Sigmoid colon (tissue), 3 donors: ENCODE data around the gene HSPA13.

Experiments used
- CTCF ChIP-seq, 4 experiments: fragments of 450-650 bp in 3 of 4; fragments of 200-600 bp in 1 of 4; IDR thresholded peaks; one replicate each; pipeline ENCODE4 v1.5.1; 2016 to 2019; ENCODE audit warnings: antibody characterized with exemption in 4 of 4, mild to moderate bottlenecking in 3 of 4, moderate library complexity in 2 of 4
- POLR2A ChIP-seq, 2 donors: fragments of 450-650 bp; IDR thresholded peaks; one replicate each; pipeline ENCODE4 v1.6.1; 2016; ENCODE audit warnings: antibody characterized with exemption in 2 of 2, mild to moderate bottlenecking in 2 of 2, moderate library complexity in 2 of 2

GRCh38 chr21:14376854-14377253 is 6.1 kb downstream of the HSPA13 start:
- TF ChIP-seq CTCF (IDR thresholded peaks at IDR 0.05) (no peak), POLR2A (IDR thresholded peaks at IDR 0.05) (no peak)
